ENCODE measurements around the gene PER1. TPM values are rescaled to one million over a fixed set of nuclear protein-coding genes. Genes with fewer than 3 reads are reported as not detected.

PER1 gene
- total RNA-seq, 1 experiment from 2014 or later, result 10.6 TPM

DNA sequence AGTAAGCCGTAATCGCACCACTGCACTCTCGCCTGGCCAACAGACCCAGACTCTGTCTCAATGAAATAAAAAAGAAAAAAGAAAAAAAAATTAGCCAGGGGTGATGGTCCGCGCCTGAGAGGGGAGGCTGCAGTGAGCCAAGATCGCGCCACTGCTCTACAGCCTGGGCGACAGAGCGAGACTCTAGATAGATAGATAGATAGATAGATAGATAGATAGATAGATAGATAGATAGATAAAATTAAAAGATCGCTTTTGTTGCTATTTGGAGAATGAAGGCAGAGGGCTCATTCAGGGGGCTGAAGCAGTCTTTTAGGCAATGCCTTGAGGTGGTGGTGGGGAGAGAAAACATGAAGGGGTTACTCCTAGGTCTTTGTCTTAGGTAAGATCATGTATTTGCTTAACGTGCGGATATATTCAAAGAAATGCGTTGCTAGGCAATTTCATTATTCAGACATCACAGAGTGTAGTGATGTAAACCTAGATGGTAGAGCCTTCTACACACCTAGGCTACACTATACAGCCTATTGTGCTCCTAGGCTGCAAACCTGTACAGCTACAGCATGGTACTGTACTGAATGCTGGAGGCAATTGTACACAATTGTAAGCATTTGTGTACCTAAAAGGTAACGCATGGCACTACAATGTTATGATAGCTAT, 23.9 kb downstream of the PER1 start:
- TF ChIP-seq, protein P1, sequence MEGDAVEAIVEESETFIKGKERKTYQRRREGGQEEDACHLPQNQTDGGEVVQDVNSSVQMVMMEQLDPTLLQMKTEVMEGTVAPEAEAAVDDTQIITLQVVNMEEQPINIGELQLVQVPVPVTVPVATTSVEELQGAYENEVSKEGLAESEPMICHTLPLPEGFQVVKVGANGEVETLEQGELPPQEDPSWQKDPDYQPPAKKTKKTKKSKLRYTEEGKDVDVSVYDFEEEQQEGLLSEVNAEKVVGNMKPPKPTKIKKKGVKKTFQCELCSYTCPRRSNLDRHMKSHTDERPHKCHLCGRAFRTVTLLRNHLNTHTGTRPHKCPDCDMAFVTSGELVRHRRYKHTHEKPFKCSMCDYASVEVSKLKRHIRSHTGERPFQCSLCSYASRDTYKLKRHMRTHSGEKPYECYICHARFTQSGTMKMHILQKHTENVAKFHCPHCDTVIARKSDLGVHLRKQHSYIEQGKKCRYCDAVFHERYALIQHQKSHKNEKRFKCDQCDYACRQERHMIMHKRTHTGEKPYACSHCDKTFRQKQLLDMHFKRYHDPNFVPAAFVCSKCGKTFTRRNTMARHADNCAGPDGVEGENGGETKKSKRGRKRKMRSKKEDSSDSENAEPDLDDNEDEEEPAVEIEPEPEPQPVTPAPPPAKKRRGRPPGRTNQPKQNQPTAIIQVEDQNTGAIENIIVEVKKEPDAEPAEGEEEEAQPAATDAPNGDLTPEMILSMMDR (IDR thresholded peaks at IDR 0.05; ENCODE audit: insufficient read depth in 1 of 2, low read depth in 1 of 2, low read length in 1 of 2, severe bottlenecking in 1 of 2, unreplicated experiment in 1 of 2), result no peak
- Mint-ChIP-seq H3K4me1 (ENCODE audit: low read depth, unreplicated experiment) (peaks cover 27% of the 10 kb centered on the region), H3K9me3 (ENCODE audit: unreplicated experiment) (no peaks in the 10 kb centered on the region), H3K4me3 (ENCODE audit: unreplicated experiment) (no peak overlapping the region), H3K36me3 (ENCODE audit: insufficient read depth, unreplicated experiment) (peaks cover 36% of the 10 kb centered on the region), H3K27me3 (ENCODE audit: insufficient read depth, unreplicated experiment) (peaks cover 3% of the 10 kb centered on the region), H3K27ac (ENCODE audit: unreplicated experiment) (no peak overlapping the region)
- DNase-seq, result no peak
- Histone ChIP-seq H3K9me3 (no peaks in the 10 kb centered on the region), H3K27me3 (replicated peaks; ENCODE audit: control insufficient read depth, insufficient read depth, low read length) (no peaks in the 10 kb centered on the region), H3K36me3 (ENCODE audit: control insufficient read depth, insufficient read depth, low read length) (no peaks in the 10 kb centered on the region), H3K4me1 (no peaks in the 10 kb centered on the region), H3K4me3 (ENCODE audit: low read depth, low read length) (no peak overlapping the region)
- no TSS peak for BruUV-seq (replicated peaks)
- ChIA-PET CTCF (no interaction called here), POLR2A (no interaction called here)
- intact Hi-C loops (cut with micrococcal nuclease; ENCODE audit: unreplicated experiment), result no loop called here

DNA sequence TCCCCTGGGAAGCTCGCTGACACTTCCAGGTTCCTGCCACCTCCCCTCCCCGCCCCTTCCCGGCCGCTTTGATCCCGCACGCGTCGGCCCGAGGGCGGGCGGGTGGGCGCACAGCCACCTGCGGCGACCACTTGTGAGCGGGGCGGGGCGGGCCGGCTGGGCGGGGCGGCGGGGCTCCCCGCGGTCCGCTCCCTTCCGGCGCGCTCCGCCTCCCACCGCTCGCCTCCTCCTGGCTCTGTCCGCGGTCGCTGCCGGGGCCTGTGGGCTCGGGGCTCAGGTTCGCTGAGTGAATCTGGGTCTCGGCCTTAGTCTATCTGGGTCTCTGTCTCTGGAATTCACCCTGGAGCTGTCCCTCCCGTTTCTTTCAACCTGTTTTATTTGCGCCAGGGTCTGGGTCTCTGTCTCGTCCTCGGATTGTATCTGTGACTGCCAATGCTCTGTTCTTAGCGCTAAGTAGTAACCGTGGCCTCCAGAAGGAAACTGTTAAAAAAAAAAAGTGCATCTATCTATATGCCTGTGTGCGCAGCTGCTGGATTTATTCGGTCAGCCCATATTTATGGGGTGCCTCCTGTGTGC, 25.6 kb downstream of the PER1 start:
- intact Hi-C loops (cut with micrococcal nuclease; ENCODE audit: unreplicated experiment), result no loop called here
- BruUV-seq (replicated peaks), result no TSS peak
- POLR2A ChIA-PET, result interaction anchor here (0.6 to 1.1 kb wide), 2 partner anchors 47 to 97 kb away, joined by 3 to 6 read pairs; no protein-coding TSS in a partner anchor
- CTCF ChIA-PET, result interaction anchor here (0.8 to 1.0 kb wide), 2 partner anchors 12 to 32 kb away, joined by 3 to 4 read pairs; no protein-coding TSS in a partner anchor
- H3K27ac Mint-ChIP-seq (ENCODE audit: unreplicated experiment), result peak overlapping the region; percentile 64
- peak in 1 of 2 experiments; percentile 37 for DNase-seq
- Histone ChIP-seq H3K9me3 (no peaks in the 10 kb centered on the region), H3K27me3 (replicated peaks; ENCODE audit: control insufficient read depth, insufficient read depth, low read length) (no peaks in the 10 kb centered on the region; the same call in 1 of the 2 replicates), H3K36me3 (ENCODE audit: control insufficient read depth, insufficient read depth, low read length) (no peaks in the 10 kb centered on the region), H3K4me3 (ENCODE audit: low read depth, low read length) (peak overlapping the region; percentile 54), H3K4me1 (no peaks in the 10 kb centered on the region)
- H3K36me3 Mint-ChIP-seq (ENCODE audit: insufficient read depth, unreplicated experiment), result peaks cover 36% of the 10 kb centered on the region
- peak overlapping the region; percentile 87 for H3K4me3 Mint-ChIP-seq (ENCODE audit: unreplicated experiment)
- peaks cover 27% of the 10 kb centered on the region for H3K4me1 Mint-ChIP-seq (ENCODE audit: low read depth, unreplicated experiment)
- TF ChIP-seq, protein P1 (IDR thresholded peaks at IDR 0.05; ENCODE audit: insufficient read depth in 1 of 2, low read depth in 1 of 2, low read length in 1 of 2, severe bottlenecking in 1 of 2, unreplicated experiment in 1 of 2), result no peak
- peaks cover 3% of the 10 kb centered on the region for H3K27me3 Mint-ChIP-seq (ENCODE audit: insufficient read depth, unreplicated experiment)
- H3K9me3 Mint-ChIP-seq (ENCODE audit: unreplicated experiment), result no peaks in the 10 kb centered on the region

DNA sequence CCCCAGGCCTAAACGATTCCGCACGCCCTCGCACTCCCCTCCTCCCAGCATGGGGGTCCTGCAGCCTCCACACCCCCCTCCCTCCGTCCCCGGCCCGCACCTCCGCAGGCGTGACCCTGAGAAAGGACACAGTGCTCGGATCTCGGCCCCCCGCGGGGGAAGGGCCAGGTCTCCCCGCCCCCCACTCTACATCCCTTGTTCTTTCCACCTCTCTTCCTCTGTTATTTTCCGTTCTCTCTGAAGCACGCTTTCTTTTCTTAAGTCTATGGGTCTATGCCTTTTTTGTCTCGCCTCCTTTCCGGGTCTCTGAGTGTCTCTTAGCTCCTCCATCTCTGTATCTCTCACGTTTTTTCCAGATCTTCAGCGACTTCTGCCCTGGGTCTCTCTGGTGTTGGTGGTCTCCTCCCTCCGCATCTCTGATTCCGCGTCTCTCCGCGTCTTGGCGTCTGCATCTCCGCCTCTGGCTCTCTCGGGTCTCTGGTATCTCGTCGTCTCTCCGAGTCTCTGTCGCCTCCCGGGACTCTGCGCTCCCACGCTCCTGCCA, 26.2 kb downstream of the PER1 start:
- no peaks in the 10 kb centered on the region for H3K9me3 ChIP-seq
- Mint-ChIP-seq H3K27me3 (ENCODE audit: insufficient read depth, unreplicated experiment) (peaks cover 3% of the 10 kb centered on the region), H3K4me3 (ENCODE audit: unreplicated experiment) (peak overlapping the region; percentile 87), H3K36me3 (ENCODE audit: insufficient read depth, unreplicated experiment) (peaks cover 39% of the 10 kb centered on the region), H3K4me1 (ENCODE audit: low read depth, unreplicated experiment) (peaks cover 28% of the 10 kb centered on the region), H3K27ac (ENCODE audit: unreplicated experiment) (peak overlapping the region; percentile 64), H3K9me3 (ENCODE audit: unreplicated experiment) (no peaks in the 10 kb centered on the region)
- no peaks in the 10 kb centered on the region; the same call in 1 of the 2 replicates for H3K4me1 ChIP-seq
- intact Hi-C loops (cut with micrococcal nuclease; ENCODE audit: unreplicated experiment), result loop anchor here (2.0 kb wide), 2 partner anchors 13 to 33 kb away; no protein-coding TSS in a partner anchor
- DNase-seq, result peak in 1 of 2 experiments; percentile 20
- no peaks in the 10 kb centered on the region for H3K36me3 ChIP-seq (ENCODE audit: control insufficient read depth, insufficient read depth, low read length)
- ChIA-PET POLR2A (interaction anchor here (0.6 to 1.1 kb wide), 2 partner anchors 47 to 97 kb away, joined by 3 to 6 read pairs; no protein-coding TSS in a partner anchor), CTCF (no interaction called here)
- H3K27me3 ChIP-seq (replicated peaks; ENCODE audit: control insufficient read depth, insufficient read depth, low read length), result no peaks in the 10 kb centered on the region; the same call in 1 of the 2 replicates
- BruUV-seq (replicated peaks), result no TSS peak
- peak overlapping the region; percentile 54 for H3K4me3 ChIP-seq (ENCODE audit: low read depth, low read length)
- TF ChIP-seq, protein P1 (IDR thresholded peaks at IDR 0.05; ENCODE audit: insufficient read depth in 1 of 2, low read depth in 1 of 2, low read length in 1 of 2, severe bottlenecking in 1 of 2, unreplicated experiment in 1 of 2), result no peak
